Hematopoietic multipotent progenitor cell (in vitro differentiated cells): Measurements from ENCODE around the gene MORN1. TPM values are rescaled to one million over a fixed set of nuclear protein-coding genes. Genes with fewer than 3 reads are reported as not detected.

Experiments used
- DNase-seq, 3 donors: peaks; one replicate each; pipeline ENCODE4 v3.0.0-alpha.2; 2011 to 2015; ENCODE audit warnings: low read depth in 2 of 3, low spot score in 2 of 3
- total RNA-seq: library from RNA; depleted of rRNA; stranded (reverse); fragments of >200 nt; gene quantifications from one replicate; pipeline ENCODE4 v1.2.3, GENCODE V29; 2012

Gene MORN1
- total RNA-seq, 1 donor, result 17.8 TPM

DNA sequence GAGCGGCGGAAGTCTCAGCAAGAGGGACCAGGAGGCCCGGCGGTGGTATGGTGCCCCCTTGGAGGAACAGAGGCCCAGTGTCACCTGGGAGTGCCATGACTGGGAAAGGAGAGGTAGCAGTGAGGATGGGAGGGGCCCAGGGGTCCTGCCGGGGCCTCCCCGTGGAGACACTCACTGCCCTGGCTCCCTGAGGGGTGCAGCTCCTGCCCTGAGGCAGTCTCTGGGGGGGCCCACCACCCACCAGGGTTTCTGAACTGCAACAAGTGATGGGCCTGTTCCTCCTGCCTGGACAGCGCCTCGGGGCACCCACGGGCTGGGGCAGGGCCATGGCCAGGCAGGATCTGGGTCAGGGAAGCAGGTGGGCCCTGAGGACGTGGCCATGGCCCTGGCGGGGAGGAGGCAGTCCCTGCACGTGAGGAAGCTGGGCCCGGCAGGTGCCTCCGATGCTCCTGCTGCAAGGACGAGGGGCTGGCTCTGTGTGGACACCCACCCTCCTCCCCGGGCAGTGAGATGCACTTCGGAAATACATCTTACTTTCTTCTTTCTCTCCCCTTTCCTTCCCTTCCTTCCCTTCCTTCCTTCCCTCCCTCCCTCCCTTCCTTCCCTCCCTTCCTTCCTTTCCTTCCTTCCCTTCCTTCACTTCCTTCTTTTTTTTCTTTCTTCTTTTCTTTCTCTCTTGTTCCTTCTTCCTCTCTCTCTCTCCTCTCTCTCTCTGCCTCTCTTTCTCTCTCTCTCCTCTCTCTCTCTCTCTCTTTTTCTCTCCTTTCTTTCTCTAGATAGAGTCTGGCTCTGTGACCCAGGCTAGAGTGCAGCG, 66.6 kb downstream of the MORN1 start:
- DNase-seq, result no peak

DNA sequence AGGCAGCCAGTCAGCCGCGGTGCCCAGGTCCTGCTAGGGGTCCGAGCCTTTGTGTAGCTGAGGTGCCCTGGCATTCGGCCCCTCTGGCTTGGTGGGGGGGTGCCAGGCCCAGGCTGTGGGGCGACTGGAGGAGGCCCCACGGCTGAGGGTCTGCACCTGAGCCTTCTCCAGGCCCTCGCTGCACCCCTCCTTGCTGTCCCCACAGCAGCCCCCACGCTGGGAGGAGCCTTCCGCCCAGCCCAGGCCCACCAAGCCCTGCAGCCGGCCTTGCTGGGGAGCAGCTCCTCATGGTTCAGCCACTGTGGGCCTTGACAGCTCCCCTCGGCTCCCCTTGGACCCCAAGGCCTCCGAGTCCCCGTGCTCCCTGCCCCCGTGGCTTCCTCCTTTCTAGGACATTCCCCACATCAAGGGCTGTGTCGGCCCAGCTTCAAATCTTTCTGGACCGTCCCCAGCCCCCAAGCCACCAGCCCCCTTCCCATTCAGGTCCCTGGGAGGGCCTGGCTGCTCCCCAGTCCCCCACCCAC, 67.8 kb downstream of the MORN1 start:
- no peak for DNase-seq

DNA sequence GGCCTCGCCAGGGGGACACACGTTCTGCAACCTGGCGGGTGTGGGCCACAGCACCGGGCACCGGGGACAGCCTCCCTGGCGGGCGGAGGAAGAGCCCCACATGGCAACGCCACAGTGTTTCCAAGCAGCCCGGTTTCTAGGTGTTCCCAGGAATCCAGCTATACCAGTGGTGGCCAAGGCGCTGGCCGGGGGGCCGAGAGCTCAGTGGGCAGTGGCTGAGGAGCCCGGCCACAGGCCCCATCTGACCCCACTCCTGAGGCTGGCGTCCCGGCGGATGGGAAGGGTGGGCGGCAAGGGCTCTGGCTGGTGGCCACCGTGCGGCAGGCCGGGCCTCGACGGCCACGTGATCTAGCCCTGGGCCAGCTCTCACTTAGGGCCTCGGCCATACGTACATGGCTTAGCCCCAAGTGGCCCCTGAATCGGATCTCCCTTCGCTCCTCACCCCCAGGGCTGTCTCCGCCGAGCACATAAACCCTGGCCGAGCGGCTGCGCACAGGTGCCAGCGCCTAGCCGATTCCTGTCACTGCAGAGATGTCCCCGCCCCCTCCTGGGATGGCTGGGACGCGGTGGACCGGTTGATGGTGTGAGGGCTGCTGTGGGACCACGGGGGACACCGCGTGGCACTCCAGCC, 68.7 kb downstream of the MORN1 start:
- DNase-seq, result peak in 1 of 3 donors; percentile 31

DNA sequence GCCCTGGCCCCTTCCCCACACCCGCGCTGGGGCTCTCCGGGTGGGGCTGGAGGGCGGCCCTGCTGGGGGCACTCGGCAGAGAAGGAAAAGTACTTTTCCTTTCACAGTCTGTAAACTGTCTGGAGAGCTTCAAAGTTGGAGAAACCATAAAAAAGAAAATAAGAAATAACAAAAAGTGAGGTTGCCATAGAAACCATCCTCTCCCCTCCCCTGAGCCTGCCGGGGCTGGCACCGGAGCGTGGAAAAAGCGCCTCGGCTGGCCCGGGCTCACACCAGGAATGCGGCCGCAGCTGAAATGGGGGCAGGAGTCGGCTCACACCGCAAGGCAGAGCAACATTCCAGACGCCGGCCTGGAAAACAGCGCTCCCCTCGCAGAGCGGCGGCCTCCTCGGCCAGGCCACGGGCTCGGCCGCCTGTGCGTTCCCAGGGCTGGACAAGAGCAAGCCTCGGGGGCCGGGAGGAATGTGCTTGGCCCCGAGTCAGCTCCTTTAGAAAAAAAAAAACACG, 69.2 kb downstream of the MORN1 start:
- DNase-seq, result peak in 2 of 3 donors; percentile 50 to 62

DNA sequence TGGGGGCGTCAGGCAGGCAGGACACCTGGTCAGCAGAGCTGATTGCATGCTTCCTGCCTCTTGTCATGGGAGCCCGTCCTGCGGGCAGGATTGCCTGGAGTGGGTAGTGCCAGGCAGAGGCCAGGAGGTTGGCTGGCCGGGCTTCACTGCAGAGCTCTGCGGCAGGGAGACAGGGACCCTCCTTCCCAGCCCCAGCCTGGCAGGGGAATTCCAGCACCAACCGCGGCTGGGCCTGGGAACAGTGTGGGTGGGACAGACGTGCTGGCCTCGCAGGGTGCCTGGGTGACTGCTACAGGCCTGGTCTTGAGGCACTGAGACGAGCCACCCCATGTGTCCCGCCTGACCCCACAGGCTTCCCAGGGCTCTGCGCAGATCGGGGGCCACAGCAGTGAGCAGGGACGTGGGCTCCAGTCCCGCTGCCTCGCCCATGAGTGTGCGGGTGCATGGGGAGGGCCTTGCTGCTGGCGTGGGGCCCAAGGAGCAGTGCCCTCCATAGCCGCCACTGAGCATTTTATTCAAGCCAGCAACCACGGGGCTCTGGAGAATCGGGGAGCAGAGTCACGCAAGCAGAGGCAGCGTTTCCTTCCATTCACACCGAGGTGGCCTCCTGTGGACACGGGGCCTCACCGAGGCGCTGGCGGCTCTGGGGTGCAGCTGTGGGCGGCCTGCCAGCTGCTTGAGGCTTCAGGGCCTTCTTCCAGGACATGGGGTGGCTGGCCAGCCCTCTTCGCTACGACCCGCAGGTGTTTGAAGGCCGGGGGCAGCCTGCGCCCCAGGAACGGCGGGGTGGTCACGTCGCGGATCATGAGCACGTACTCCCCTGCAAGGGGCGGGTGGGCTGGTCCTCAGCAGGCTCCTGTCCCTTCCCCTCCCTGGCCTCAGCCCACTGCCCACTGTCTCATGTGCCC, 70.3 kb downstream of the MORN1 start:
- DNase-seq, result no peak

DNA sequence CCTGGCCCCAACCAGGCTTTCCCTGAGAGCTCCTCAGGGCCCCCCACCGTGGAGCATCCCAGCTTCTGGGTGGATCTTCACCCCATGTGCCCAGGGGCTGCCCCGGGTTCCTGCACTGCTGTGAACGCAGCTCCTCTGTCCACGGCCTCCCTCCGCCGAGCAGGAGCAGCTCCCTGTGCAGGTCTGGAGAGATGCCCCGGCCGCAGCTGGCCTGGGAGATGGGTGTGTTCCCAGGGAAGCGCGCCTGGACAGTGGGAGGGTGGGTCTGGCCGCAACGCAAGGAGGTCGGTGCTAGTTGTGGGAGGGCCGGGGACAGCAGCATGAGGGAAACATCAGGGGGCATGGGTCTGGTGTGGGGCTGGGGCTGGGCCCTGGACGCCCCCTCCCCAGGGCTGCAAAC, 71.3 kb downstream of the MORN1 start:
- no peak for DNase-seq

DNA sequence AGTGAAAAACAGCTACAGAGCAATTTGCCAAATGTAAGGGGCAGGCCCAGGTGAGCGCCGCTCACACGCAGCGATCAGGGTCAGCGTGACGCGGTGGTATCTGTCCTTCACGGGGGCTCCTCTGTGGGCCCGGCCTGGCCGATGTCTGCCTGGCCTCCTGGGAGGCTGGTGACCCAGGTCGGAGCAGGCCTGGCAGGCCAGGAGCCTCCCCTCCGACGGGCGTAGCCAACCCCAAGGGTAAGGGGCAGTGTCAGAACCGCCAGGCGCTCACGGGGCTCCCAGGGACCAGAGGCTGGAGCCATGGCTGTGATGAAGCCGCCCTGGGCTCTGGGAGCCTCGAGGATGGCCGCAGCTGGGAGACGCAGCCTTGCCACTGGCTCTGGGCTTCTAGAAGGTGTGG, 72.1 kb downstream of the MORN1 start:
- no peak for DNase-seq

DNA sequence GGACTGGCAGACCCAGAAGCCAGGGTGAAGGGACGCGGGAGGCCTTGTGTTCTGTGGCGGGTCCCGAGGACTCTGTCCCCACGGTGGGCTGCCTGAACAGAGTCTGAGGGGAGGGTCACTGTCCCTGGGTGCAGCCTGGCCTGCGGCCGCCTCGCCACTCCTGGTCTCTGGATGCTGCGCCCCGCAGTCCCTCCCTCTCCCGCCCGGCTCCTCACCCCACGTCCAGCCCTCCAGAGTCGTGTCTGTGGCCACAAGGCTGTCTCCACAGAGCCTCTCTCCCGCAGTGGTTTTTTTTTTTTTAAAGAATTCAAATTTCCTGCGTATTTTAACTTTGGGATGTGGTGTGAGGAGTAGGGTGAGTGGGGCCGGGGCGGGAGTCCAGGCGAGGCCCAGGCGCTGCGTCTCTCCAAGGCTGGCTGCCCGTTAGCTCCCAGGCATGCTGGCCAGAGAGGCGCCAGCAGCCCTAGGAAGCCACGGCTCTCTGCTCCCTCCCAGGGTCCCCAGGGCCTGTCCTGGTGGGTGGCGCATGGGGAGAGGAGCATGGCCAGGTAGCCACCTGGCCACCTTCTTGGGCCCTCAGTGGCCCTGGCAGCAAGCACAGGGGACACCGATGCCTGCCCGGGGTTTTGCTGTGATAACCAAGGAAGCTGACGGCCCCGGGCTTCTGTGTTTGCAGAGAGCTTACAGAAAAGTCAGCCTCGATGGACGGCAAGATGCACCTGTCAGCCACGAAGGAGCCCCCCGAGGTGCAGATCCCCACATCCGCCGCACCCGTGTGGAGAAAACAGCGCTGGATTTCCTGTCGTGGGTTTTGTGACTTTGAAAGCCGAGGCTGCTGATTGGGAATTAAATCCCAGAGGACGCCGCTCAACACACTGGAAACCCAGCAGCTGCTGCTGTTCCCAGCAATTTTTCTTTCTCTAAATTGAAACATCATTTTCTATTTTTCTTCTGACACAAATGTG, 72.8 kb downstream of the MORN1 start:
- DNase-seq, result no peak

DNA sequence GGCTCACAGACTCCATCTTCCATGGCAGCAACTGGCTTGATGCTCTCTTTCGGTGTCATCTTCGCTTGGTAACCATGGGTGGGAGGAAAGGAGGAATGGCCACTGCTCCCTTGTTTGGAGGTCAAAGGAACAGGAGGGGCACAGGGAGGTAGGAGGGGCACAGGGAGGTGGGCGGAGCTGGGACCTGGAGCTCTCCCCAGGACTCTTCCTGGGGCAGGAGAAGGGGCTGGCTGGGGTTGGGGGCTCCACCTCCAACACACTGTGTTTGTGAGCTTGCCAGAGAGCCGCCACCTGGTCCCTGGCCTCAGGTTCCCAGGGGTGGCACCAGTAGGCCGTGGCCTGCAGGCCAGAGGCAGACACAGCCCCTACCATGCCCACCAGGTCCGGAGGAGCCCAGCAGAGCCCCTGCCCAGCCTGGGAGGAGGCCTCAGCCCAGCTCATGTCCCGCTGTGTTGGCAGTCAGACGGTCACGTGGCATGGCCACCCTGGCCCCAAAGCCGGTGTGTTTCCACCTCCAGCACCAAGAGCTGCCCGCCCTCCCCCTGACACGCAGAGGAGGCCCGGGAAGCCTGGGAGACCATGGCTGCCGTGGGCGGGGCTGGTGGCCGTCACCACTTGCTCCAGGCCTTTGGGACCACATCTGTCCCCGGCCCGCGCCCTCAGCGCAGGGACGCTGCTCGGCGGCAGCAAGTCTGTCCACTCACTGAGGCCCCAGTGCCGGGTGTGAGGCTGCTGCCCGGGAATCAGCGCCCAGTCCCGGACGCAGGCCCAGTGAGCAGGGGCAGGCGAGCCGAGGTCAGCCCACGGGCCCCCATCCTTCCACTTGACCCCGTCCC, 73.9 kb downstream of the MORN1 start:
- DNase-seq, result no peak

DNA sequence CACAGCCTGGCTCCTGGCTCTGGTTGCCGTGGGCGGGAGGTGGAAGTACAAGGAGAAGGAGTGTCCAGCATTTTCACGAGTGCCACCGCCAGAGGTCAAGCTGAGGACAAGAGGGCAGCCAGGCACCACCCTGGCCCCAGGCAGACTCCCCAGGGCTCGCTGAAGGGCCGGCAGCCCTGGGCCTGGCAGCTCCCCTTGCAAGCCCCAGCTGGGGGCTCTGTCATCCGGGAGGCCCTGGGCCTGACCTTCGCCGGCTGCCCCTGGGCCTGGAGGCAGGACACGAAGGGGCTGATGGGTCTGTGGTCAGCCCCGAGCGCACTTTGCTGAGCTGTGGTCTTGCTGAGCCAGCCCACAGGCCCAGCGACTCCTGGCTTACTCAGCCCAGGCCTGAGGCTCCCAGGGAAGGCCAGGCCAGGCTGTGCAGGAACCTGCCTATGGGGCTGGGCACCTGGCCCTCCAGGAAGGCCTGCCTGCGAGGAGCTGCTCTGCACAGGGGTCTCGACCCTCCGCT, 74.8 kb downstream of the MORN1 start:
- DNase-seq, result no peak

DNA sequence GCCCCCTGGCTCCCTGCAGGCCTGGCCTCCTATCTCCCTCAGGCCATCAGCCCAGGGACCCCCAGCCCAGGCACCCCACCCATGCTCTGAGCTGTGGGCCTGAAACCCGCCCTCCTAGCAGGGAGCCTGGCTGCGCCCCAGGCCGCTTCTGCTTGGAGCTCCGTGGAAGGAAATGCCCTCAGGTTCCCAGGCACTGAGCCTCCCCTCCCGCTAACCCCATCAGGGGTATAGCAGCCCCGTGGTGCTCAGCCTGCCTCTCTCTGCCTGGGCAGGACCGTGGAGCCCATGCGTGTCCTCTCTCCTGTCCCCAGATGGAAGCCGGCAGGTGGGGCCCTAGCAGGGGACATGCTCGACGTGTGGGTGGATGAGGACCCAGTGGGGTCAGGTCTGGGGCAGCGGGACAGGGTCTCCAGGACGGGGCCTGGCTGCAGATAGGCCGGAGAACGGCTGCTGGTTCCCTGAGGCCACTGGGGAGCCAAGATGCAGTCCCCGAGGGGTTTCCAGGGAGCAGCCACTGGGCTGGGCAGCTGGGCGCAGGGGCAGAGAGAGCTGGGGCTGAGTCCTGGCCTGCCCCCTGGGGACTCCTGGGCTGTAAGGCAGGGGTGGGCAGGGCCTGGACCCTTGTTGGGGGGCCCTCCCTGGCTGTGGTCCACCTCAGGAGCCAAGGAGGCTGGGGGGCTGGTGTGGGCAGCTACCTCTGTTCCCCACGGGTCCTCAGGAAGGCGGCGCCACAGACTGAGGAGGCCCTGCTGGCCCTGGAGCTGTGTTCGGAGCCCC, 75.5 kb downstream of the MORN1 start:
- no peak for DNase-seq

DNA sequence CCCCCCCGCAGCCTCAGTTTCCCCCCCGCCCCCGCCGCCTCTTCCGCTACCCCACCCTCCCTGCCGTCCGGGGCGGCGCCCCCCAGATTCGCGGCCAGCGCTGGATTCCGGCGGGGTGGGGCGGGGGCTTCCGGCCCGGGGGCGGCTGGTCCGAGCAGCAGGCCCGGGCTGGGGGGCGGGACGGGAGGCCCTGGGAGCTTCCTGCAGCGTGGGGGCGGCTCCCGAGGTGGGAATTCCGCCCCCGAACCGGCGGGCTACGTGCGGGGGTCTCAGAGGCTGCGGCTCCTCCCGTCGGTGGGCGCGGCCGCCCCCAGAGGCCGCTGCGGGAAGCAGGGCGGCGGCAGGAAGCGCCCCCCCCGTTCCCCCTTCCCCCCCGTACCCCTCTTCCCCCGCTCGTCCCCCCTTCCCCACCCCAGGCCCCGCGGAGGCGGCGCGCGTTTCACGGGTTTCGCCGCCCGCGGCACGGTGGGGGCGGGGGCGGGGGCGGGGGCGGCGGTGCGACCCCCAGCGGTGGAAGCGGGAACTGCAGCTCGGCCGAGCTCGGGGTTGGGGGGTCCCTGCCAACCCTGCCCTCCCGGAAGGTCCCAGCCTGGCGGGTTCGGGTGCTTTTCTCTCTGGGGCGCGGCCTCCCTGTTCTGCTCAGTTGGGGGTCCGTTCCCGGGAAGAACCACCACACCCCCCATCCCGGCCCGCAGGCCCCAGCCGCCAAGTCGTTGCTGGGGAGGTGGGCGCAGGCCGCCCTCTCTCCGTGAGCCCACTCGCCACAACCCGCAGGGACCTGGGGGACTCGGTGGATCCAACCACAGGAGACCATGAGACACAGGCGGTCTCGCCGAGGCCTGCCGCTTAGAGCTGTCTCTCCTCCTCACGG, 76.3 kb downstream of the MORN1 start:
- DNase-seq, result peak in 2 of 3 donors; percentile 67 to 73

DNA sequence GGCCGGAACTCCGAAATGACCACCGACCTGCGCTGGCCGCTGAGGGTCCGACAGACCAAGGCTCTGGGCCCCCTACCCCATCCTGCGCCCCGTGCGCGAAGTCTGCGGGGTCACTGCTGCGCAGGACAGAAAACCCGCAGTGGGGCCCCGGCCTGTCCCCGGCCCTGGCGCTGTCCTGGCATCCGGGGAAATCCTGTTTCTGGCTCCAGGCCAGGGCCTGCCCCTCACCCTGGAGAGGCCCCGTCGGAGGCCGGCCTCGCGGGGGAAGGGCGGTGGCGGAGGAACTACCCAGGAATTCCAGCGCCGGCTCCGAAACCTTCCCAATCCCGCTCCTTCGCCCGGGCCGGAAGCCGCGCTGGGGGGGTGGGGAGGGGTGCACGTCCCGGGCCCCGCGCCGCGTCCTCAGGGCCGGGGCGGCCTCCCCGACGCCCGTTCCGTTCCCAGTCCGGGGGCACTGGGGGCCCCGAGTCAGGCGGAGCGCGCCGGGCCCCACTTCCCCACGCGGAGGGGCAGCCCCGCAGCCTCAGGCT, 77.0 kb downstream of the MORN1 start:
- peak in 2 of 3 donors; percentile 26 to 43 for DNase-seq

DNA sequence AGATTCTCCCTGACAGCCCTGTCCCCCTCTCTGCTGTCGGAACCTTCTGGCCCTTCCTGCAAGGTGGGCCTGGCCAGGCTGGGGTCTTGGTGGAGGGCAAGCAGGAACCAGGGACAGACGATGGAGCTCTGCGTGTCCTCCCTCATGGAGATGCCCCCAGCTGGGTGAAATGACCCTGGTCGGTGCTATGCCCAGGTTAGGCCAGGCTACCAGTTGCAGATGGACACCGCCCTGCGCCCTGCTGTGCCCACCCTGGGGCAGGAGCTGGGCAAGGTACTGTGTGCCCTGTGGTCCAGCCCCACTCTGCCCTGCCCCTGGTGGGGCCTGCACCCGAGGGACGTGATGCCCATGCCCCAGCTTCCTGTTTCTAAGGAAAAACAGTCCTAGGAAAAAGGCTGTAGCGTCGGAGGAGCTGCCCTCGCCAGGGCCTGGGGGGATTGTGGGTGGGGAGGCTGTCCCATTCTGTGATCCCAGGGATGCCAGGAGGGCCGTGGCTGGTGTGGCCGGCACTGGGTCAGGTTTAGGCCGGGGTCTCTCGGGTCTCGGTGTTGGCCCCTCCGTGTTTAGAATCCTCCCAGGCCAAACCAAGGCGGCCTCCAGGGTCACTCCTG, 77.6 kb downstream of the MORN1 start:
- DNase-seq, result no peak

DNA sequence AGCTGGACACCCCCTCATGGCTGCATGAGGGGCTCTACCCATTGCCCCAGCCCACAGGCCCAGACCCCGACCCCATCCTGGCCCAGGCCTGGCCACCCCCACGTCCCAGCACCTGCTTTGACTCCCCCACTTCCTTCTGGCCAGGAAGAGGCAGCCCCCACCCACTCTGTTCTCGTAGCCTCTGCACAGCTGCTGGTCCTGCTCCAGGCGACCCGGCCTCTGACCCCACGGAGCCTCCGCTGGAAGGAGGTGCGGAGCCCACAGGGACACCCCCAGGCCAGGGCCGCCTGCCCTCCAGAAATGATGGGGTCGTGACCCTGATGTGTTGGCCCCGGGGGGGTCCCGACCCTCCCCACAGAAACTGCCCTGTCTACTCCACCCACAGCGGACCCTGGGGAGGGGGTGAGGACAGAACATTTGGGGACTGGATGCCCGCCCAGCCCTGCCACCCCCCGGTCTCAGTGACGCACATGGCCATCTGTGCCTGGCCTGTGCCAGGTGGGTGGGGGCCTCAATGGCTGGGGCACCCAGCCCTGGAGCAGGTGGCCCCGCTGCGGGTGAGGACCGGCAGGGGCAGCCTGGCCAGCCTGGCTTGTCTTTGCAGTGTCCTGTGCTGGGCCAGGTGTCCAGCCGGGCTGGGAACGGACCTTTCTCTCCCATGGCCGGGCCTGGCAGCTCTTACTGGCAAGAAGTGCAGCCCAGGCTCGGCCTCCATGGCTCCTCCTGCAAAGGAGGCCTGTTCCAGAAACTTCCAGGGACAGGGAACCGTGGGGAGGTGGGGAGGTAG, 78.6 kb downstream of the MORN1 start:
- no peak for DNase-seq
